Measurements from ENCODE around the gene IKZF1.

DNA sequence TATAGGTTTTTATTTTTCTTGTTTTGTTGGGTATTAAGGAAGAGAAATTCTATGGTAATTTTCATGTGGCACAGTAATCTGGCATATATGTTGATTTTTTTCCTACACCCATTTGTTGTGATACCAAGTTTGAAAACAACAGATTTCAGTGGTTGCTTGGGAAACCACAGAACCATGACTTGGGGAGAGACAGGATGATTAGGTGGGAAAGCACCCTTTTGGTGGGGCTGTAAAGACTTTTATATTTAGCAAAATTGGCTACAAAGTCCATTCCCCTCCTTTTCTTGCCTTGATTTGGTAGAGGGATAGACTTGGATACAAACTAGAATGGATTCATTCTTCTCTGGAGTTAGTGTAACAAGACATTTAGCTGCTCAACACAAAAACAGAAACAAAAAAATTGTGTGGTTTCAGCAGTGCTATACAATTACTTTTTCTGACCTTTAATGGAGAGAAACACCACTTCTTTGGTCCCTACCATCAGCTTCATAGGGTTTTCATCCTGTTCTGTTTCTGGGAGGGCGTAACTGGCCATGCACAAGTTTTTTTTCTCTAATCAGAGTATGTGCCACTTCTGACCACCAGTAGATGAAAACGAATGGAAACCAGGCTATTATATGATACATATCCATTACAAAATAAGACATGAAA lies 92.9 kb downstream of the IKZF1 start:
- TF ChIP-seq POLR2A (IDR thresholded peaks at IDR 0.05) = no peak
- TF ChIP-seq, protein P1, sequence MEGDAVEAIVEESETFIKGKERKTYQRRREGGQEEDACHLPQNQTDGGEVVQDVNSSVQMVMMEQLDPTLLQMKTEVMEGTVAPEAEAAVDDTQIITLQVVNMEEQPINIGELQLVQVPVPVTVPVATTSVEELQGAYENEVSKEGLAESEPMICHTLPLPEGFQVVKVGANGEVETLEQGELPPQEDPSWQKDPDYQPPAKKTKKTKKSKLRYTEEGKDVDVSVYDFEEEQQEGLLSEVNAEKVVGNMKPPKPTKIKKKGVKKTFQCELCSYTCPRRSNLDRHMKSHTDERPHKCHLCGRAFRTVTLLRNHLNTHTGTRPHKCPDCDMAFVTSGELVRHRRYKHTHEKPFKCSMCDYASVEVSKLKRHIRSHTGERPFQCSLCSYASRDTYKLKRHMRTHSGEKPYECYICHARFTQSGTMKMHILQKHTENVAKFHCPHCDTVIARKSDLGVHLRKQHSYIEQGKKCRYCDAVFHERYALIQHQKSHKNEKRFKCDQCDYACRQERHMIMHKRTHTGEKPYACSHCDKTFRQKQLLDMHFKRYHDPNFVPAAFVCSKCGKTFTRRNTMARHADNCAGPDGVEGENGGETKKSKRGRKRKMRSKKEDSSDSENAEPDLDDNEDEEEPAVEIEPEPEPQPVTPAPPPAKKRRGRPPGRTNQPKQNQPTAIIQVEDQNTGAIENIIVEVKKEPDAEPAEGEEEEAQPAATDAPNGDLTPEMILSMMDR (IDR thresholded peaks at IDR 0.05 in 8 of 11, conservative IDR thresholded peaks at IDR 0.05 in 3 of 11) = no peak
